GM23248 (cell line): ENCODE data around the gene GNPTG. TPM values are rescaled to one million over a fixed set of nuclear protein-coding genes. Genes with fewer than 3 reads are reported as not detected.
A peak's percentile ranks its signal among the peaks of the same experiment; 100 is the strongest.

Experiments used
- DNase-seq: peaks from one replicate; pipeline ENCODE4 v3.0.0-alpha.2; 2015
- H2AFZ ChIP-seq: fragments of 200-600 bp; sonication (generic); 2 replicates; pipeline ENCODE4 v1.6.1; 2016; ENCODE audit warnings: antibody characterized with exemption
- H3F3A ChIP-seq: fragments of 200-600 bp; sonication (generic); 2 replicates; pipeline ENCODE4 v1.6.1; 2016; ENCODE audit warnings: mild to moderate bottlenecking, antibody characterized with exemption, mixed run types; ENCODE audit not compliant: insufficient read depth
- H3K27ac ChIP-seq: fragments of 200-600 bp; sonication (generic); 2 replicates; pipeline ENCODE4 v1.5.1; 2016; ENCODE audit warnings: mild to moderate bottlenecking
- H3K27me3 ChIP-seq: fragments of 200-600 bp; sonication (generic); replicated peaks from 2 replicates; pipeline ENCODE4 v1.6.1; 2016; ENCODE audit warnings: mild to moderate bottlenecking; ENCODE audit not compliant: insufficient read depth
- H3K36me3 ChIP-seq: fragments of 200-600 bp; sonication (generic); 2 replicates; pipeline ENCODE4 v1.6.1; 2016; ENCODE audit warnings: low read depth, mild to moderate bottlenecking
- H3K4me1 ChIP-seq: fragments of 200-600 bp; sonication (generic); 2 replicates; pipeline ENCODE4 v1.6.1; 2016; ENCODE audit warnings: mild to moderate bottlenecking; ENCODE audit not compliant: insufficient read depth
- H3K4me2 ChIP-seq: fragments of 200-600 bp; sonication (generic); one replicate; pipeline ENCODE4 v1.6.1; 2016; ENCODE audit warnings: mild to moderate bottlenecking; ENCODE audit not compliant: unreplicated experiment
- H3K4me3 ChIP-seq: fragments of 200-600 bp; sonication (generic); 2 replicates; pipeline ENCODE4 v1.5.1; 2016; ENCODE audit warnings: mild to moderate bottlenecking
- H3K79me2 ChIP-seq: fragments of 200-600 bp; sonication (generic); 2 replicates; pipeline ENCODE4 v1.6.1; 2016; ENCODE audit warnings: mild to moderate bottlenecking; ENCODE audit not compliant: insufficient read depth
- H3K9ac ChIP-seq: fragments of 200-600 bp; sonication (generic); 2 replicates; pipeline ENCODE4 v1.6.1; 2016; ENCODE audit warnings: mild to moderate bottlenecking
- H3K9me2 ChIP-seq: fragments of 200-600 bp; sonication (generic); 2 replicates; pipeline ENCODE4 v1.6.1; 2016; ENCODE audit warnings: mixed run types, mild to moderate bottlenecking, moderate library complexity; ENCODE audit not compliant: insufficient read depth
- H3K9me3 ChIP-seq: fragments of 200-600 bp; sonication (generic); one replicate; pipeline ENCODE4 v1.6.1; 2017; ENCODE audit warnings: low read depth
- H4K20me1 ChIP-seq: fragments of 200-600 bp; sonication (generic); 2 replicates; pipeline ENCODE4 v1.6.0; 2016; ENCODE audit not compliant: insufficient read depth
- EZH2 ChIP-seq: fragments of 200-600 bp; sonication (generic); IDR thresholded peaks from 2 replicates; pipeline ENCODE4 v1.6.1; 2018; ENCODE audit warnings: antibody characterized with exemption, mild to moderate bottlenecking; ENCODE audit not compliant: insufficient read depth, poor library complexity, severe bottlenecking
- EZH2phosphoT487 ChIP-seq: fragments of 200-600 bp; sonication (generic); IDR thresholded peaks from 2 replicates; pipeline ENCODE4 v1.6.1; 2018; ENCODE audit warnings: antibody characterized with exemption, moderate library complexity, mild to moderate bottlenecking, low read depth; ENCODE audit not compliant: insufficient read depth
- WGBS, 2 experiments: methylation state at CpG; one replicate each; pipeline ENCODE4 v1.1.6; 2015 to 2017; ENCODE audit warnings: low lambda C conversion rate in 2 of 2, low coverage in 1 of 2; ENCODE audit errors: missing lambda C conversion rate in 2 of 2; 5-methylcytosine and 5-hydroxymethylcytosine counted together
- in situ Hi-C: fragments of 300-500 bp; cut with MboI; formaldehyde crosslinking; loops from 2 replicates; pipeline ENCODE4 v1.15.0; 2020
- polyA plus RNA-seq: library from polyadenylated mRNA; unstranded; fragments of >200 nt; fragmentation: Nextera tagmentation; extraction: Ambion mirVana; gene quantifications from 2 replicates; pipeline ENCODE4 v1.2.1, GENCODE V29; 2016
- total RNA-seq: library from RNA; depleted of rRNA; stranded (reverse); fragments of >200 nt; shearing (Covaris generic); gene quantifications from 2 replicates; pipeline ENCODE4 v1.2.3, GENCODE V29; 2014

The GNPTG gene
- total and polyA plus RNA-seq, 2 experiments from 2014 or later = 85.8 to 99.9 TPM

DNA sequence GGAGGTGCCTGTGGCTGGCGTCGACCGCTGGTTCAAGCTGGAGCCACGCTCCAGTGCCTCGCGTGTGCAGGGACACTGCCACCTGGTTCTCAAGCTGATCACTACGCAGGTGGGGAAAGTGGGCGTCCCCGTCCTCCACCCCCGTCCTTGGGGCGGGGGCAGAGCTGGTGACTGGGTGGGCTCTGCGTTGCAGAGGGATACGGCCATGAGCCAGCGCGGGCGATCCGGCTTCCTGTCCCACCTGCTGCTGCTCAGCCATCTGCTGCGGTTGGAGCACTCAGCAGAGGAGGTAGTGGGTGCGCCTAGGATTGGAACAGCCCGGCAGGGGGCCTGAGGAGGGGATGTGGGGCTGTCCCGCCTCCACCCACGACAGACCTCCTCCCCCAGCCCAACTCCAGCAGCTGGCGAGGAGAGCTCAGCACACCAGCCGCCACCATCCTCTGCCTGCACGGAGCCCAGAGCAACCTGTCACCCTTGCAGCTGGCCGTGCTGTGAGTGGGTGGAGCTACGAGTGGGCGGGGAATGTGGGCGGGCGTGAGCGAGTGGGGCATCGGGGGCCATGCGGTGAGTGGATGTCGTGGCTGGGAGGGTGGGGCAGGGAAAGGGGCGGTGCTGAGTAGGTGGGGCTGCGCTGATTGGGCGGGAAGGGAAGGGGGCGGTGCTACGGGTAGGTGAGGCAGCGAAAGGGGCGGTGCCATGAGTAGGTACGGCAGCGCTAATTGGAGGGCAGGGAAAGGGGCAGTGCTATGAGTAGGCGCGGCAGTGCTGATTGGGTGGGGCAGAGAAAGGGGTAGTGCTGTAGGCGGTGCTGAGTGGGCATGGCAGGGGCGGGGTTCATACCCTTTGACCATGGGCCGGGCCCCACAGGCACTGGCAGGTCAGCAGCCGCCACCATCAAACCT is 9.0 kb upstream of the GNPTG start:
- Histone ChIP-seq H2AFZ (no peak overlapping the region), H3K4me3 (no peak overlapping the region), H3K27ac (no peak overlapping the region), H3K9me3 (no peaks in the 10 kb centered on the region), H3K27me3 (no peaks in the 10 kb centered on the region; the same call in 1 of the 2 replicates), H3K4me2 (no peak overlapping the region), H4K20me1 (no peaks in the 10 kb centered on the region), H3K9ac (no peak overlapping the region), H3K4me1 (no peaks in the 10 kb centered on the region), H3F3A (no peaks in the 10 kb centered on the region), H3K9me2 (no peaks in the 10 kb centered on the region), H3K79me2 (no peaks in the 10 kb centered on the region), H3K36me3 (no peaks in the 10 kb centered on the region)
- no peak for TF ChIP-seq EZH2
- no peak for TF ChIP-seq EZH2phosphoT487
- peak; percentile 86 for DNase-seq
- WGBS, 2 experiments = 11 to 16% methylated on average over 34 to 46 of the region's 49 CpGs
- in situ Hi-C loops = no loop called here

DNA sequence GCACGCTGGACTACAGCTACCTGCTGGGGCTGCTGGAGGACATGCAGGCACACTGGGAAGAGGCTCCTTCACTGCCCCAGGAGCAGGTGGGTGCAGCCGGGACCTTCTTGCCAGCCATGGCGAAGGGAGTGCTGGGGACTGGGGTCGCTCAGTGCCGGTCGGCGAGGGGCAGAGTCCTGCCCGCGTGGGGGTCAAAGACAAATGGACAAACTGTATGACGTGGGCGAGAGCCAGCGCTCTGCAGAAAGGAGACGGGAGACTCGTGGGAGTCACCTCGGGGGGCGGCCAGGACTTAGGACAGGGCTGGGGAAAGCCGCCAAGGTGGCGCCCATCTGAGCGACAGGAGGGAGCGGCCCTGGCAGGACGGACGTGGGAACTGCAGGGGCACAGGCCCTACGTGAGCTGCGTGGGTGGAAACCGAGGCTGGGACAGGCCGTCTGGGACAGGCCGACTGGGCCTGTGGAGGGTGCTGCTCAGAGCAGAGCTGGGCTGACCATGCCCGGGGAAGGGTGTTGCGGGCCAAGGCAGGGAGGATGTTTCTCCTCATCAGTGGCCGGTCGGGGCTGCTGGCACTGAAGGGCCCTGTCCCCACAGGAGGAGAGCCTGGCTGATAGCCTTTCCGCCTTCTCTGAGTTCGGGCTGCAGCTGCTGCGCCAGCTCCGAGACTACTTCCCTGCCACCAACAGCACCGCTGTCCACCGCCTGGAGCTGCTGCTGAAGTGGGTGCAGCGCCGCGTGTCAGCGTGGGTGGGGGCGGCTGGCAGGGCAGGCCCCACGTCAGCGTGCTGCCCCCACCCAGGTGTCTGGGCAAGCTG is 8.1 kb upstream of the GNPTG start:
- no peak overlapping the region for H3K4me2 ChIP-seq
- H3K4me1 ChIP-seq = no peaks in the 10 kb centered on the region
- H3K9ac ChIP-seq = no peak overlapping the region
- H2AFZ ChIP-seq = no peak overlapping the region
- in situ Hi-C loops = no loop called here
- WGBS, 2 experiments = 56% methylated on average over 38 to 44 of the region's 44 CpGs
- DNase-seq = no peak
- H3K4me3 ChIP-seq = no peak overlapping the region
- no peaks in the 10 kb centered on the region for H4K20me1 ChIP-seq
- no peaks in the 10 kb centered on the region for H3K27me3 ChIP-seq
- H3K79me2 ChIP-seq = no peaks in the 10 kb centered on the region
- H3K9me2 ChIP-seq = no peaks in the 10 kb centered on the region
- no peaks in the 10 kb centered on the region for H3F3A ChIP-seq
- H3K36me3 ChIP-seq = no peaks in the 10 kb centered on the region
- H3K27ac ChIP-seq = no peak overlapping the region
- no peaks in the 10 kb centered on the region for H3K9me3 ChIP-seq
- TF ChIP-seq EZH2phosphoT487 = no peak
- no peak for TF ChIP-seq EZH2

DNA sequence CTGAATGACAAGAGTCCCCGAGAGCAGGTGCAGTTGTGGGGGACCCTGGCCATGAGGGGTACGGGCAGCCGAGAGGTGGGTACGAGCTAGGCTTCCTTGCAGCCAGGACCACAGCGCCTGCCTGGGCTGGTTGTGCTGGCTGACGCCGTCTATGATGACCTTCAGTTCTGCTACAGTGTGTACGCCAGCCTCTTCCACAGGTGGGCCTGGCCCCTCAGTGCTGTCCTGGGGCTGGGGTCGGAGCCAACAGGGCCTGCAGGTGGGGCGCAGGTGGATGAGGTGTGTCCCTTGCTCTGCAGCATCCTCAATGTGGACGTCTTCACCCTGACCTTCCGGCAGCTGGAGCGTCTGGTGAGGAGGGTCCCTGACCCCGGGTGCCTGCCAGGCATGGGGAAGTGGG is 7.2 kb upstream of the GNPTG start:
- no peak overlapping the region for H2AFZ ChIP-seq
- H3K27me3 ChIP-seq = no peaks in the 10 kb centered on the region
- H3K27ac ChIP-seq = no peak overlapping the region
- H3K9me2 ChIP-seq = no peaks in the 10 kb centered on the region
- H4K20me1 ChIP-seq = no peaks in the 10 kb centered on the region
- in situ Hi-C loops = no loop called here
- 88 to 89% methylated on average over 12 to 14 of the region's 14 CpGs for WGBS, 2 experiments
- H3K4me2 ChIP-seq = no peak overlapping the region
- DNase-seq = no peak
- H3K79me2 ChIP-seq = no peaks in the 10 kb centered on the region; the same call in 1 of the 2 replicates
- no peaks in the 10 kb centered on the region for H3K36me3 ChIP-seq
- H3F3A ChIP-seq = no peaks in the 10 kb centered on the region
- TF ChIP-seq EZH2 (no peak), EZH2phosphoT487 (no peak)
- H3K4me3 ChIP-seq = no peak overlapping the region
- H3K9me3 ChIP-seq = no peaks in the 10 kb centered on the region
- H3K9ac ChIP-seq = no peak overlapping the region
- H3K4me1 ChIP-seq = no peaks in the 10 kb centered on the region

DNA sequence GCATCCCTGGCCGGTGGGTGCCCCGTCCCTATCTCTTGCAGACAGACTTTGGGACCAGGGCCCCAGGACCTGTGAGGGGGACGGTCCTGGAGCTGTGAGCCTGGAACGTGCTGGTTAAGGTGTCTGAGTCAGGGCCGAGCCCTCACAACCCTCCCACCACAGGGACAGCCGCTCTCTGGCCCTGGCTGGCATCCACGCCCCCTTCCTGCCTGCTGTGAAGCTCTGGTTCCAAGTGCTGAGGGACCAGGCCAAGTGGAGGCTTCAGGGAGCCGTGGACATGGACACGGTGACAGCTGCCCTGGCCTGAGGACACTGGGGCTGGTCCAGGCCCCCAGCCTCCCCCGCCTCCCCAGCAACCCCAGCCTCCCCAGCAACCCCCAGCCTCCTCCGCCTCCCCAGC is 6.6 kb upstream of the GNPTG start:
- Histone ChIP-seq H3K9ac (no peak overlapping the region), H3K36me3 (no peaks in the 10 kb centered on the region; the same call in 1 of the 2 replicates), H3K9me3 (no peaks in the 10 kb centered on the region), H3K27me3 (no peaks in the 10 kb centered on the region), H3K9me2 (no peaks in the 10 kb centered on the region), H3K79me2 (peaks cover 6% of the 10 kb centered on the region), H3K4me1 (no peaks in the 10 kb centered on the region), H3F3A (no peaks in the 10 kb centered on the region), H4K20me1 (no peaks in the 10 kb centered on the region), H3K27ac (no peak overlapping the region), H2AFZ (no peak overlapping the region), H3K4me2 (no peak overlapping the region), H3K4me3 (no peak overlapping the region)
- in situ Hi-C loops = no loop called here
- DNase-seq = no peak
- 54 to 55% methylated on average over 7 to 11 of the region's 11 CpGs for WGBS, 2 experiments
- TF ChIP-seq EZH2 = no peak
